ENCODE measurements around the gene LRRC71.

Gene LRRC71

DNA sequence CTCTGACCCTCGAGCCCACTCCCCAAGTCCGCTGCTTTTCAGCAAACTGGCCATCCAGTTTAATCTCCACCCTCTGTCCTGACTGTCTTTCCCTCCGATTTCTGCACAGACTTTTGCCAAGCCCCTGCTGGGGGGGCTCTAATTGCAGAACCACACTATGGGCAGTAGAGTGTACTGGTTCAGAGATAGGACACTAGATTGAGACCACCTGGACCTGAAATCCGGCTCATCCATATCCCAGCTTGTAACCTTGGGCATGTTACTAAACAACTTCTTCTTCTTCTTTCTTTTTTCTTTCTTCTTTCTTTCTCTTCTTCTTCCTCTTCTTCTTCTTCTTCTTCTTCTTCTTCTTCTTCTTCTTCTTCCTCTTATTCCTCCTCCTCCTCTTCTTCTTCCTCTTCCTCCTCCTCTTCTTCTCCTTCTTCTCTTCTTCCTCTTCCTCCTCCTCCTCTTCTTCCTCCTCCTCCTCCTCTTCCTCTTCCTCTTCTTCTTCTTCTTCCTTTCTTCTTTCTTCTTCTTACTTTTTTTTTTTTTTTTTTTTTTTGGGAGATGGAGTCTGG is 7.7 kb downstream of the LRRC71 start:
- DNase-seq = no peak

DNA sequence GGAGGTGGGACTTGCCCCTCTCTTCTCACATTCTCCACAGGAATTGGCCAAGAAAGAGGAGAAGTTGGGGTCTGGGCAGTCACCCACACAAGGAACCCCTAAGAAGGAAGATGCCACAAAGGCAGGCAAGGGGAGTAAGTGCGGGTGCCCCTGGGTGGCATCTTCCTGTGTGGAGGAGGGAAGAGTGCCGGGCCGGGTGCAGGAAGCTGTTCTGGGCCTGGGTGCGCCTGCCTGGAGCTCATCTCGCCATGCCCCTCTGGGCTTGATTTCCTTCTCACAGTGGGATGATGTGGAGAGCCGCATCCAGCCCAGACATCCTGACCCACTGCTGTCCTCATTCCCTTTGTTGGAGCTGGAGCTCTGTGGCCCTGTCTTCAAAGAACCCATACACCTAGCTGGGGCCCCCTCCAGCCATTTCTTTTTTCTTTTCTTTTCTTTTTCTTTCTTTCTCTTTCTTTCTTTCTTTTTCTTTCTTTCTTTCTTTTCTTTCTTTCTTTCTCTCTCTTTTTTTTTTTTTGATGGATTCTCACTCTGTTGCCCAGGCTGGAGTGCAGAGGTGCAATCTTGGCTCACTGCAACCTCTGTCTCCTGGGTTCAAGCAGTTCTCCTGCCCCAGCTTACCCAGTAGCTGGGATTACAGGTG is 9.3 kb downstream of the LRRC71 start:
- no peak for DNase-seq

DNA sequence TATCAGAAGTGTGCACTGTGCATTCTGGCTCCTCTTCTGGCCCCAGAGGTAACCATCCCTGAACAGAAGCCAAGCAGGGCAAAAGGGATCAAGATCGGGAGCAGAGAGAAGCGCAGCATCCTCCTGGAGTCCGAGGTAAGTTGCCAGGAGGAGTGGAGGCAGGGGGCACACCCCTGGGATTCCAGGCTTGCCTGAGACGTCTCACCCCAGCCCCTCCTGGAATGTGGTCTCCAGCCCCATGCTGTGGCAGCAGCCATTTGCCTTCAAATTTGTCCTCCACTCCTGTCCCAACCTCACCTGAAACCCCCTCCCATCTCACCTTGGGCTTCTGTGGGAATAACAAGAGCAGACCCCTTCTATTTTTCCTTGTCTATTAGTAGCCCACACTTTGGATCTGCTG is 10.1 kb downstream of the LRRC71 start:
- no peak for DNase-seq

DNA sequence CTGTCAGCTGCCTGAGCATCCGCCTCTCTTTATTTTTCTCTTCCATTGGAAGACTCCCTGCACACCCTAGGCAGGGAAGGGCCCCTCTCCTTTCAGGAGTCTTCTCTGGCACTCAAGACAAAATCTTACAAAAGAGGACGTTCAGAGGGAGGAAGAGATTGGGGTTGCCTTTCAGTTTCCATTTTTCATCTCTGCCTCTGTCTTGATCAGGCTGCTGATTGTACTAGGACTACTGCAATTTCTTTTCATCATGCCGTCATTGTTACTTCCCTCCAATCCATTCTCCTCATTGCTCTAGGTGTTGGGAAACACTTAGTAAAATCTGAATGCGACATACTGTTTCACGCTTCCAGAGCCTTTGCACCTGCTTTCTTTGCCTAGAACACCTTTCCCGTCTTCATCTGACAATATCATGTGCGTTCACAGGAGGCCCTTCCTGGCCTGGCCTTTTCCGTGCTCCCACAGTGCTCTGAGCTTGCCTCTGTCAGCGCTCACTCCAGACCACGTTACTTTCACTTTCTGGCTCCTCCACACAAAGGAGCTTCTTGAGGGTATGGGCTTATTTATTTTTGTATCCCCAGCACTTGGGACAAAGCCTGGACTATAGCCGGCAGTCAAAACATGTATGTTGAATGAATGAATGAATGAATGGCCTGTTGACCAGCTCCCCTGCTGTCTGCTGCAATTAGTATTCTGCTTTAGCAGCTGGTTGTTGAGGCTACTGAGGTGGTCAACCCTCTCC is 10.9 kb downstream of the LRRC71 start:
- DNase-seq = no peak

DNA sequence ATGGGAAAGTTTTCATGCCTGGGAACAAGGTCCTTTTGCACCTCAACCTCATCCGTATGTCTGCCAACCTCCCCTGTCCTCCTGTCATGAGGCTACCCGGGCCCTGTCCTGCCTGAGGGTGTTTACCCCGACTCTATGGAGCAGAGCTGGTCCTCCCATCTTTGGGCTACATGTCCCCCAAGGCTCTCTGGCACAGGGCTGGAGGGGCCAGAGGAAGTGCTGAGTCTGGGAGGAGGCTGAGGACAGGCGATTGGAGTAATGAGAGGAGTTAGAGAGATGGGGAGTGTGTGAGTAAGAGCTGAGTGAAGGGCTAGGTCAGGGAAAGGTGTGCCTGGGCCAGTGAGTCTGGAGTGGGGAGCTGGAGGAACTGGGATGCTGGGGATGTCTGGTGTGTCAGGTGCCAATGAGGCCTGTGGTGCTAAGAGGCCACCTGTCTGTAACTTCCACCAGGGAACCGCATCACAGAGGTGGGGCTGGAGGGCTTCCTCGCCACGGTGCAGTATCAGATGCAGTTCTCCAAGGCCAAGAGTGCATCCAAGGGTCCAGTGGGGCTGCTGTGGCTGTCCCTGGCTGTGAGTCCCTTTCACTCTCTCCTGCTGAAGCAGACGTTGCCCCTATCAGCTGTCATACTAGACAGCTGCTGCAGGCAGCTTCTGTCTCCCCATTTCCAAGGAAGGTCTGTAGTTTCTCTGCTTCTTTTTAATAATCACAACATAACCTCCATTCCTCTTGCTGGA is 11.7 kb downstream of the LRRC71 start:
- DNase-seq = no peak

DNA sequence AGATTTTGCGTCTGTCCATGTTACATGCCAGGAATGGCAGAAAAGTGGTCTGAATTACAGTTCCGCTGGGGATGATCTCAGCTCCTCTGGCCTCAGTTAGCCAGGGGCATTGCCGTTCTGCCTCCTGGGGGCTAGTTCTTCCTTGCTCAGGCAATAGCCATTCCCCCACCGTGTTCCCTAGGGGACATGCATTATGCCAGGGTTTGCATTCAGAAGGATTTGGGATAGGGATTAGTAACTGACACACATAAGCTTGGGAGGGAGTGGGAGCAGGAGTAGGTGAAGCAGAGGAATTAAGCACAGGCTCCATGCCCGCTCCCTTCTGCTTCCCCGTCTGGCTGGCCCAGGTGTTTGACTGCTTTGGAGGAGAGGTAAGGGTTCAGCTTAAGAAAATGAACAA is 12.7 kb downstream of the LRRC71 start:
- no peak for DNase-seq

DNA sequence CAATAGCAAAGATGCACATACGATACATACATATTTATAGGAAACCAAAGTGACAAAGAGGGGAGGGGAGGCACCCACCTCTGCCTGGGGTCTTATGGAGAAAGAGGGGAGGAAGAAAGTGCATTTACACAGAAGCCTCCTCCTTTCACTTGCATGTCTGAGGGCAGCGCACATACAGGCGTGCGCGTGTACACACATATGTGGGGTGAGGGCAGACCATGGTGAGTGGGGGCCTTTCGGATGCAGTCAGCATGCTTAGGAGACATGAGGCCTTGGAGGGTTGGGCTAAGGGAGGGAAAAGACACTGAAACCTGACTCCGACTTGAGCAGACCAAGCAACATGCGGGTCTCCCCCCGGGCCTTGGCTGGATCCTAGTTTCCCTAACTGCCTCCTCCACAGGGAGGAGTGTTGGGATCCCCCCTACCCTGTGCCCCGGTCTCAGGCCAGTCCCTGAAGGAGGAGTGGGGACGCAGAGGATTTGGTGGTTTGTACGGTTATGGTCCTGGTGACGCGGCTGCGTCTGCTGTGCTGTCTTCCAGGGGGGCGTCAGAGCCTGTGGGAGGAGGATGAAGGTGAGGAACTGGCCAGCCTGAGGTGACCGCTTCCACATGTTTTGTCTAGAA is 15.2 kb downstream of the LRRC71 start:
- no peak for DNase-seq

DNA sequence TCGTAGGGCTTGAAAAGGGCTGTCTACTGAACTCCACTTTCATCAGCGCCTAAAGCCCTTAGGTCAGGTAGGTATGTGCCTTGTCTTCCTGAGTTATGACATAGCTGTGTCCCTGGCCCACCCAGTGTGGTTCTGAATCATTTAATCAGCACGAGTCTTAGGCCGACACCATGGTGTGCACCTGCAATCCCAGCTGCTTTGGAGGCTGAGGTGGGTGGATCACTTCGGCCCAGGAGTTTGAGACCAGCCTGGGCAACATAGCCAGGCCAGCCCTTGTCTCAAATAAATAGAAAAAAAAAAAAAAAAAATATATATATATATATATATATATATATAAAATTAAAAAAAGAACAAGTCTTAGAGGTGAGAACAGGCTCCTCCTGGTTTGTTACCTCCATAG is 15.8 kb downstream of the LRRC71 start:
- no peak for DNase-seq

DNA sequence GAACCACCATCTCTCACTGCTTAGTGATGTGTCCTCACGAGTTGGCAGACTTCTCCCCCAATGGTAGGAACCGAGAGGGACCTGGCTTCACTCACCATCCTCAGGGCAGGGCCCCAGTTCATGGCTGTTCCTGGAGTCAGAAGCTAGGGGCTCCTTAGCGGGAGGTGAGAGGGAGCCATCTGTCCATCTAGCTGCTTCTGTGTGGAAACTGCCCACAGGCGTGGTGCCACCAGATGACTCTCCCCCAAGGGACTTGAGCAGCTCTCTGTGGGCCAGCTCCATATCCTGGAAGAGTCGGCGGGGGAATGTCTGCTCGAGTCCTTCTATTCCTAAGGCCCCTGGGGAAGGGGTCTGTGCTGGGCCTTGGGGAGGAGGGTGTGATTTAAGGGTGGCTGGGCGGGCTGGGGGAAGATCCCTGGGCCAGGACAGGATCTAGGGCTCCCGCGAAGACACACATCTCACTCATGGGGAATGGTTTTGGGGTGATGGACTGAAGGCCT is 16.3 kb downstream of the LRRC71 start:
- no peak for DNase-seq

DNA sequence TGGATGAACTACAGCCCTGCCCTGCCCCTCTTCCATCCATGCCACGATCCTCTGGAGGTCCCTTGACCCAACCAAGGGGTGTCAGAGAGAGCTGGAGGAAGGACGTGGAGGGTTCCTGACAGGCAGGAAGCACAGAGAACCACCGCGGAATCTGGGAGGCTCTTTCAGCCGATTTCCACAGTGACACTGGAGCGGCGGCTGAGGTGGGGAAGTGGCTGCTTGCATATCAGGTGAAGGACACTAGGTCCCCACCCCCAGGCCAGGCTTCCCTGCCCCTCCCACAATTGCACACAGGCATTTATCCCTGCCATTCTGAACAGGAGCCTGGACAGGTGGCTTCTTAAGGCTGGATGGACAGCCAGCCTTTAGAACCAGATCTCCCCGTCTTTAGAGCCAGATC is 17.5 kb downstream of the LRRC71 start:
- no peak for DNase-seq

DNA sequence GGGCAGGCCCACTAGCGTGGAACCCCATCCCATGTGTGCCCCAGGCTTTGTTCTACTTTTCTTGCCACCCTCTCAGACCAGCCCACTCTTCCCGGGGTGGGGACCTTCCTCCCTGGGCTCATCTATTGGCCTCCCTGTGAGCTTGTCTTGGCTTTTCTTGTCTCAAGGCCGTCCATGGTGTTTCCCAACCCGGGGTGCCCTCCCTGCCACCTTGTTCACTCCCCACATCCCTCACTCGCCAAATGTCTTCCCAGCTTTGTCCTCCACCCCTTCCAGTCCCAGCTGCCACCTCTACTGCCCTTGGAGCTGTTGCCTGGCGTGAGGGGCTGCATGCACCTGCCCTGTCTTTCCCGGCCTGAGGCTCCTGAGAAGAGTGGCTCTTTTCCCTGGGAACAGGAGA is 18.4 kb downstream of the LRRC71 start:
- DNase-seq = no peak

DNA sequence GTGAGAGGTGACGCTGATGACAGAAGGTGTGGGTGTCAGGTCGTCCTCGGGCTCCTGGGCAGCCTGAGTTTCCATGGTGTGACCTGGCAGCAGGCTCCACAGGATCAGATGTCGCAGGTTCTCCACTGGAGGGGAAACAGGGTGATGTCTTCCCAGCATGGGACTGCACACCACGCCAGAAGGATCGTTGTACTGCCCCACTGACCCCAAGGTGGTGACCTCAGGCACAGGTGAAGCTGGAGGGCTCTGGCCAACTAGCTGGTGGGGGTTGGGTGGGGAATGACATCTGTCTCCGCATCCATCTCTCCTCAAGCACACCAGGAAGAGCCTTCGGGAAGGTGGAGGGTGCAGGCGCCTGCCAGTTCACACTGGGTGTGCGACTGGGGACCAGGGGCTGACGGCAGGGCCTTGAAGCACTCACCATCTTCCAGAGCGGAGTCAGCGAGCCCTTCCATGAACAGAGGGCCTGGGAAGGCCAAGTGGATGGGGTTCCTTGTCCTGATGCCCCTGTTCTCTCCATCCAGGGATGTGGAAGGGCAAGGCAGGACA is 19.4 kb downstream of the LRRC71 start:
- no peak for DNase-seq

DNA sequence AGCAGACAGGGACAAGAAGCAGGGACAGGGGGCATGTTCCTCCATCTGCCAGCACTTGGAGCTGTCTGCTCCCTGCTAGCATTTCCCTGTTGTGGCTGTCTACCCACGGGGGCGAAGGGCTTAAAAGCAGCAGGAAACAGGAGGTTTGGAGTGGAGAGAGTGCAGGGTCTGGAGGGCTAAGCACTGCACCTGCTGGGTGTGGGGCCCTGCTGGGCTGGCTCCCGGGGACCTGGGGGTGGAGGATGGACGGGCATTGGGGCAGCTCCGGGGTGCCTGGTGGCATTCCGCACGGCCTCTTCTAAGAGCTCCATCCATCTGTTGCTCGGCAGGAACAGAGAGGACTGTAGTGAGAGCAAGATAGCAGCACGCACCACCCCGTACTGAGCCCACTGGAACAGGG is 21.2 kb downstream of the LRRC71 start:
- DNase-seq = no peak

DNA sequence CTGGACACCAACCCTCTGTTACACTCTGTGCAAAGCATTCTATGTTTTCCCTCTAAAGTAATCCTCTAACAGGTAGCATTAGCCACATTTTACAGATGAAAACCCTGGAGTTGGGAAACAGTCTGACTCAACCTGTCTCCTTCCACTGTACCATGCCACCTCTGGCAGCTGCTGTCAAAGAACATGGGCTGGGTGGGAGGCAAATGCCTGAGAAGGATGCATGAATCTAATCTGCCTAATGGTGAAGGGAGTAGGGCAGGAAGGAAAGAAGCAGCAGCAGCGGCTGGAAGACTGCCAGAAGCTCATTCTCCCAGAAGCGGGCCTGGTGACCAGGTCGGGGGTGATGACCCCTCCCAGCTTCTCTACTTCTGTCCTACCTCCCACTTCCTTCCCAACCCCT is 21.7 kb downstream of the LRRC71 start:
- no peak for DNase-seq

DNA sequence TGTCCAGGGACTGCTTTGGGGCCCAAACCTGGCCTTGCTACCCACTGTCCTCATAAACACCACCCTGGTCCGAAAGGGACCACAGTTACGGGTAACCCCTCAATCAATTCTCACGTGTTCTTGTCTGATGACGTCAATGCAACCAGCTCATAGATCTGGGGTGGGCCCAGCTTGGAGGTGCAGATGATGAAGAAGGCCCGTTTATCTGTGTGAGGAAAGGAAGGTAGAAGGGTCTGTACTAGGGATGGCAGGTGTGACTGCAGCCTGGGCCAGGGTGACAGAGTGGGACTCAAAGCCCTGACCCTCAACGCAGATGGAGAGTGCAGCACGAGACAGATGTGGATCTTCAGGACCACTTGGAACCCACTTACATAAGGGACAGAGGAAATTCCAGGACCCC is 22.1 kb downstream of the LRRC71 start:
- DNase-seq = no peak

DNA sequence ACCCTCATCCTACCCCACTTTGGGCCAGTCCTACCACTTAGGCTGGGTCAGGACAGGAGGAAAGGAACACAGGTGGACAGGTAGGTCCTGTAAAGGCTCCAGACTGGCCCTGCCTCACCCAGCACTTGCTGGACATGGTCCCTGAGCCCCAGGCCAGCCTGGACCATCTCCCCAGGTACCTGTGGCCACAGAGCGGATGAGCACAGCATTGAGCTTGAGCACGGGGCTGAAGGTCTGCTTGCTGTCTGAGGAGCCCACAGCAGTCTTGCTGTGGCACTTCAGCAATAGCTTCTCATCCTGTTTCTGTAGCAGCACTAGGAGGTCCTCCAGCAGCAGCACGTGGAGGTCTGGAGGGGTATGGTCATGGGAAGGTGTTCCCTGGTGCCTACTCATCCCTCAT is 23.3 kb downstream of the LRRC71 start:
- no peak for DNase-seq

DNA sequence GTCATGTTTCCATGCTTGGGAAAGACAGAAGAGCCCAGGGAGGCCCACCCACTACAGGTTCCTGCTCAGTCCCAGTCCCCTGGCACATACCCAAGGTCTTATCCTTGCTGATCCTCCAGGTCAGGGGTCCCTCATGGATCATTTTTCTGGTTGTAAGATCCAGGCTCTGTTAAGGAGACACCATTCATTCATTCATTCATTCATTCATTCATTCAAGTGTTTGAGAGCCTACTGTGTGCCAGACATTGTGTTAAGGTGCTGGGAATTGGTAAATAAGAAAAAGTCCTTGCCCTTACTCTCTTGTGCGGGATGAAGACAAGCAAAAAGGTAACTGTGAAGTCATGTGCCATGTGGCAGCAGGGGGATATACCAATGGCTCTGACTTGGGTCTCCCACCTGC is 23.8 kb downstream of the LRRC71 start:
- no peak for DNase-seq

DNA sequence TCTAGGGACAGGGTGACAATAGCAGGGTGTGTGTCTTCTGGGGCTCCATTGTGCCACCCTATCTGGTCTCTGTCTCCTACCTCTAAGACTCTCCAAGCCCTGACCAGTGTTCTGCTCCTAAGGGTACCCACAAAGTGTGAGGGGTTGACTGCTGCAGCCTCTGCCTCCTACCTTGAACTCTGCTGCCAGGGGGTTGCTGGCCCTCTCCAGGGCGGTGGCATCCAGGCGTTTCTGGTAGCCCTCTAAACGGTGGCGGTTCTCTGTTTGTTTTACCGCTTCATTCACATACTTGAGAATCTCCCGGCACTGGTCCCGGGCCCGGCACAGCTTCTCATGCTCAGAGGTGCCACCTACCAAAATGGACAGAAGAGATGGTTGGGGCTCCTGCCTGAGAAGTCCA is 24.4 kb downstream of the LRRC71 start:
- DNase-seq = no peak

DNA sequence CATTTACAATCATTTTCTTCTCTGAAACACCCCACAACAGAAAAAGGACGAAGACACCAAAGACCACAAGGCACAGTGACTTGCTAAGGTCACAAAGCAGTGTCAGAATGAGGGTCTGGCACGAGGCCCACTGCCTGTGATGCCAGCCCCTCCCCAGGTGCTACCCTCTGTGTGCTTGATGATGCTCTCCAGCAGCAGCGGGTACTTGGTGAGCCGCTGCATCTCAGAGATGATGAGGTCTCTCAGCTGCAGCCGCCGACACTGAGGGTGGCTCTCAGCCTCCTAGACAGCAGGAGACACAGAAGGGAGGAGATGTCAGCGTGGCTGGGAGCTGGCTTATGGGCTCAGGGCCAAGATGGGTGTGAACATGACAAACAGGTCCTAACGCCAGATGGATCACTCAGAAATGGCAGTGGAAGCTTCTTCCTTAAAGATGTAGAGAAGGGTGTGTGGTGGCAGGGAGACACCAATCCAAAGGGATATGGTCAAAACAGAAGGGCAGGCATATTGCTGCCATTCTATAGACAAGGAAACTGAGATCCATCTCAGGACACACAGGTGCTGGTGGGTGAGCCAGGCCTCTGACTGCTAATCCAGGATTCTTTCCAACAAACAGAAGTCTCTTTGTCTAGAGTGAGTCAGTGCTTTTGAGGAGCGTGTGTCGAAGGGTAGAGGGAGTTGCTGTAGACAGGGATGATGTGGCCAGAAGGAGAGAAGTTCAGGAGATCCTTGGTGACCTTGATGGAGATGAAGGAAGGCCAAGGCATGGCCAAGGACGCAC is 25.6 kb downstream of the LRRC71 start:
- no peak for DNase-seq

DNA sequence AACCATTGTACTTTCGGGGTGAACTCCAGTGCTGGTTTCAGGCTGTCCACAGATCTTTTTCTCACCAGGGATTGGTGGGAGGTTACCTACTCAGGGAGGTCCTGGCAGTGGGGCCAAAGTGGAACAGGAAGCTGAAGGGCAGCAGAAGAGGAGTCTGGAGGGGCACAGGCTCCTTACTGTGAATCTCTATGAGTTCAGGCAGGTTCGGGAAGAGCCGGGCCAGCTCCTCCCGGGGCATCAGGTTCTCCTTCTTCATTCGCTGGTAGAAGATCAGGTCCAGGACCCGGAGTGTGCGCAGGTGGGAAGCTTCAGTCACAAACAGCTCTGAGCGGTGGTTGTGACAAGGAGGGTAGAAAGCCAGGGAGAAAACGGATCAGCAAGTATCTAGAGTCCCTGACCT is 26.7 kb downstream of the LRRC71 start:
- DNase-seq = no peak

DNA sequence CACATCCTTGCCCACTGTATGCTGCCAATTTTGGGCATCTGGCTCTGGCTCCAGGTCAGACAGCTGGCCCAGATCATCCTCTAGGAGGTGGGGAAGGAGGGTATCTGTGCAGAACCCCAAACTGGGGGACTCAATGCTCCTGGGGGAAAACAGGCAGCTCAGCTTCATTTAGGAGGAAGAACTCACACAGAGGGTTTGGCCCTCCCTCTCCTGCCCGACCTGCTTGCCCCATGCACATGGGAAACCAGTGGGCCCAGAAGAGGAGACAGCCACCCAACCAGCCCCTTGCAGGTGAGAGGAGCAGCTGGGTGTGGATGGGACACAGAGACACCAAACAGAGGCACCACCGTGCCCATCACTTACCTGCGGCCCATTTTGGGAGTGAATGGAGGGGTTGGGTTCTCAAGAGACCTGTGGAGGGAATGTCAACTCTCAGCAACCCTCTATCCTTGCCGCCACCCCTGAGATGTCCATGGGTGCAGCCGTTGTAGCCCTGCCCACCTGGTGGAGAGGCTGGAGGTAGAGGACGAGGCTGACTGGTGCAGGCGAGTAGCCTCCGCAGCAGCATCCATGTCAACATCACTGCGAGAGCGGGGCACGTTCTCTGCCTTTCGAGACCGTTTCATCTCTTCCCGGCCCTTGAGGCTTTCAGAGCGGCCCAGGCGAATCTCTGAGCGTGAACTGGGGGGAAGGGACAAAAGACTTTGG is 27.5 kb downstream of the LRRC71 start:
- DNase-seq = no peak

All from activated CD4-positive, CD25-positive, alpha-beta regulatory T cell (primary cell).